Ascending aorta (tissue), 2 donors: ENCODE results near the gene NELFB. TPM values are rescaled to one million over a fixed set of nuclear protein-coding genes. Genes with fewer than 3 reads are reported as not detected.
A peak's percentile ranks its signal among the peaks of the same experiment; 100 is the strongest.

Experiments
- DNase-seq, 2 donors: peaks; one replicate each; pipeline ENCODE4 v3.0.0-alpha.2; 2019; ENCODE audit warnings: low spot score in 2 of 2
- H3K27ac ChIP-seq, 2 donors: fragments of 200-600 bp; sonication (generic); one replicate each; pipeline ENCODE4 v1.5.1; 2016 to 2017; ENCODE audit warnings: mild to moderate bottlenecking in 1 of 2
- H3K27me3 ChIP-seq: fragments of 200-600 bp; sonication (generic); one replicate; pipeline ENCODE4 v1.5.1; 2017
- H3K36me3 ChIP-seq, 2 donors: fragments of 200-600 bp; sonication (generic); one replicate each; pipeline ENCODE4 v1.5.1; 2016
- H3K4me1 ChIP-seq, 2 donors: fragments of 200-600 bp; sonication (generic); one replicate each; pipeline ENCODE4 v1.5.1; 2016 to 2017; ENCODE audit warnings: mild to moderate bottlenecking in 1 of 2
- H3K4me3 ChIP-seq, 2 donors: fragments of 200-600 bp; sonication (generic); one replicate each; pipeline ENCODE4 v1.5.1; 2016 to 2017; ENCODE audit warnings: mild to moderate bottlenecking in 1 of 2
- H3K9me3 ChIP-seq, 2 donors: fragments of 200-600 bp; sonication (generic); one replicate each; pipeline ENCODE4 v1.5.1; 2016
- intact Hi-C: fragments of 100-400 bp; cut with DNase I; formaldehyde crosslinking; loops from one replicate; pipeline ENCODE4 v1.15.1; 2023
- total RNA-seq: library from RNA; depleted of rRNA; stranded (reverse); fragments of >200 nt; gene quantifications from one replicate; pipeline ENCODE4 v1.1.0, GENCODE V29; 2016
- TF ChIP-seq, protein P1 (sequence below), 3 experiments: fragments of 200-600 bp in 2 of 3; fragments of 450-650 bp in 1 of 3; sonication (generic) in 2 of 3; IDR thresholded peaks; one replicate each; pipeline ENCODE4 v1.5.1; 2016 to 2019; ENCODE audit warnings: antibody characterized with exemption in 3 of 3, mild to moderate bottlenecking in 1 of 3, moderate library complexity in 1 of 3

NELFB gene
- total RNA-seq, 1 donor from 2014 or later = 71.7 TPM

DNA sequence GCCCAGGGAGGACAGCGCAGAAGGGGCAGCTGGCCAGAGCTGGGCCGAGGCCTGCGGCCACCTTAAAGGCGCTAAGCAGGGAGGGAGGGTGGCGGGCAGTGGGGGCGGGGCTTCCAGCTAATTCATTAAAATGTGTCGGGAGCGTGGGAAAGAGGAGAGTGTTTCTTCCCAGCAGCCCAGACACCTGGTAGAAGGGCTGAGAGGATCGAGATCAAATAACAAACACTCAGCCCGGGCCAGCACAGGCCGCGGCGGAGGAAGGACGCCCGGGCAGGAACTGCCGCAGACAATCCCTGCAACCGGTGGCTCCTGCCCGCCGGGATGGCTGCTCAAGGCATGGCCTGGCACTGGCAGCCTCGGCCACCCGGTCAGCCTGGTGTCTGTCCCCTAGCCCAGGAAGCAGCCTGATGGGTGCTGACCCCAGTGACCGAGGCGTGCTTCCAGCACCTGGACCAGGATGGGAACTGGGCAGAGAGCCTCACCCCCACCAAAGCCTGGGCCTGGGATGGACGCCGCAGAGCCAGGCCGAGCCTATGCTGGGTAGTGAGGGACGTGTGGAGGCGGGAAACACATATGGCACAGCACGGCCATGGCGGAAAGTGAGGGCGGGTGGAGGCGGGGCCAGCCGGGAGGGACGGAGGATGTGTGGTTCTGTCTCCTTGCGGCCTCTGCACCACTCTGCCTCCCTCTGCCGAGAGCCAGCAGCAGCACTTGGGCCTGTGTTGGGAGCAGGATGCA lies 50.1 kb downstream of the NELFB start:
- Histone ChIP-seq H3K27ac (peak overlapping the region; percentile 19 to 50), H3K27me3 (no peaks in the 10 kb centered on the region), H3K4me1 (peaks cover 26 to 29% of the 10 kb centered on the region in 2 donors), H3K4me3 (peak overlapping the region; percentile 2 to 48), H3K9me3 (no peaks in the 10 kb centered on the region), H3K36me3 (no peaks in the 10 kb centered on the region)
- intact Hi-C loops = no loop called here
- TF ChIP-seq, protein P1, sequence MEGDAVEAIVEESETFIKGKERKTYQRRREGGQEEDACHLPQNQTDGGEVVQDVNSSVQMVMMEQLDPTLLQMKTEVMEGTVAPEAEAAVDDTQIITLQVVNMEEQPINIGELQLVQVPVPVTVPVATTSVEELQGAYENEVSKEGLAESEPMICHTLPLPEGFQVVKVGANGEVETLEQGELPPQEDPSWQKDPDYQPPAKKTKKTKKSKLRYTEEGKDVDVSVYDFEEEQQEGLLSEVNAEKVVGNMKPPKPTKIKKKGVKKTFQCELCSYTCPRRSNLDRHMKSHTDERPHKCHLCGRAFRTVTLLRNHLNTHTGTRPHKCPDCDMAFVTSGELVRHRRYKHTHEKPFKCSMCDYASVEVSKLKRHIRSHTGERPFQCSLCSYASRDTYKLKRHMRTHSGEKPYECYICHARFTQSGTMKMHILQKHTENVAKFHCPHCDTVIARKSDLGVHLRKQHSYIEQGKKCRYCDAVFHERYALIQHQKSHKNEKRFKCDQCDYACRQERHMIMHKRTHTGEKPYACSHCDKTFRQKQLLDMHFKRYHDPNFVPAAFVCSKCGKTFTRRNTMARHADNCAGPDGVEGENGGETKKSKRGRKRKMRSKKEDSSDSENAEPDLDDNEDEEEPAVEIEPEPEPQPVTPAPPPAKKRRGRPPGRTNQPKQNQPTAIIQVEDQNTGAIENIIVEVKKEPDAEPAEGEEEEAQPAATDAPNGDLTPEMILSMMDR (IDR thresholded peaks at IDR 0.05) = peak in 2 of 3 experiments; percentile 15 to 25
- DNase-seq = peak in 1 of 2 donors; percentile 66

DNA sequence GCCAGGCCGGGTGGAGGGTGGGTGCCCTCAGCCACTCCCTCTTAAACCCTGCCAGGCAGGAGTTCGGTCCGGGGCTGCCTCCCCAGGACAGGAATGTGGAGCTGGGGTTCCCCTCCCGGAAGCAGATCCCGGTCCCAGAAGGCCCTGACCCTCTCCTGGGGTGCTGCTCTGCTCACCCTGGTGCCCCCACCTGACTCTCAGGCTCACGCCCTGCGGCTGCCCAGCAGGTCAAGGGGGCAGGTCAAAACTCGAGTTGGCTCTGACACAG lies 50.6 kb downstream of the NELFB start:
- Histone ChIP-seq H3K4me1 (peaks cover 23 to 24% of the 10 kb centered on the region in 2 donors), H3K9me3 (no peaks in the 10 kb centered on the region), H3K4me3 (peak overlapping the region in 1 of 2 donors; percentile 48), H3K27ac (peak overlapping the region; percentile 30 to 50), H3K36me3 (no peaks in the 10 kb centered on the region), H3K27me3 (no peaks in the 10 kb centered on the region)
- DNase-seq = no peak
- TF ChIP-seq, protein P1 (IDR thresholded peaks at IDR 0.05) = no peak
- intact Hi-C loops = no loop called here

DNA sequence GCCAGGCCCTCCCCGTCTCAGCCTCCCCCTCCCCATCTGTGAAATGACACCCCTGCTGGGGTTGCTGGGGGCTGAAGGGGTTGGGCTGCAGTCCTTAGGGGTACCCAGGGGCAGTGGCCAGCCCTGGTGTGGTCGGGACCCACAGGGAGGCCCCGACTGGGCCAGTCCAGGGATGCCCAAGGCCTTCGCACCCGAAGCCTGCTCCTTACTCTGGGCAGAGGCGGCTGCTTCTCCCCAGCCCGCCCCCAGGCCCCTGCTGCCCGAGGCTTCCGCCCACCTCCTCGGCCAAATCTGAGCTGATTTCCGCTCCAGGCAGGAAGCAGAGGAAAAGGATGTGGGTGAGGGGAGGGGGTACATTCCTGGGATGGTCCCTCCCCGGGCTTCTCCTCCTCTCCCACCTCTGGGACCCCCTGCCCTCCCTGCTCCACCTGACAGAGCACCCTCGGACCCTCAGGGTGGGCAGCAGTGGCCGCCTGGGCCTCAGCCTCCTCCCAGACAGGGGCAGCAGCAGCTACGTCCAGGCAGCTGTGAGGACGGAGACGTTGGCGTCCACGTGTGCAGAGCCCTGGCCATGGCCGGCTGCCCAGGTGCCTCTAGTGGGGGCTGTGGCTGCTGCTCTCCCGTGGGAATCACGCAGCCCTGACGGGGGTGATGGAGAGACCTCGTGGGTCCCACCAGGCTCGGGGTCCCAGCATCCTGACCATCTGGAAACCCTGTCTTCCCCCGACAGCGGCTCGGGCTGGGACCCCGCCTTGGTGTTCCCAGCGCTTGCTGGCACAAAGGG lies 51.1 kb downstream of the NELFB start:
- peak overlapping the region in 1 of 2 donors; percentile 48 for H3K4me3 ChIP-seq

DNA sequence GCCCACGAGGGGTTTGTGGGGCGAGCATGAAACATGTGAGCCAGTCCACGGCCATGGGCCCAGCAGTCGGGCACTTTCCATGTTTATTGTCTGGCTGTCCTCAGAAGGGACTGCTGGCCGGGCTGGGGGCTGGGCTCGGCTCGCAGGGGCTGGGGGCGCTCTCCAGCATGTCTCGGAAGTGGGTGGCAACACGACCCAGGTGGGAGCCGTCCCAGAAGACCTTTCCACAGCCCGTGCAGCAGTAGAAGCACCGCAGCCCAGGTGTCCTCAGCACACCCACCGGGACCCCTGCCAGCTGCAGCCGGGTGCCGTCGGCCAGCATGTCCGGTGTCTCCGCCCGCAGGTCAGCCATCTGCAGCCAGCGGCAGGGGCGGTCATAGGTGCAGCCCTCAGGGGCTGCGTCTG lies 51.7 kb downstream of the NELFB start:
- H3K27me3 ChIP-seq = no peaks in the 10 kb centered on the region
- intact Hi-C loops = no loop called here
- H3K4me3 ChIP-seq = no peak overlapping the region
- H3K36me3 ChIP-seq = no peaks in the 10 kb centered on the region
- H3K9me3 ChIP-seq = no peaks in the 10 kb centered on the region
- peaks cover 15 to 19% of the 10 kb centered on the region in 2 donors for H3K4me1 ChIP-seq
- DNase-seq = peak in 1 of 2 donors; percentile 62
- TF ChIP-seq, protein P1 (IDR thresholded peaks at IDR 0.05) = no peak
- no peak overlapping the region for H3K27ac ChIP-seq

More for the DNA sequence above, 51.1 kb downstream of the NELFB start:
- H3K36me3 ChIP-seq = no peaks in the 10 kb centered on the region
- DNase-seq = peak in 1 of 2 donors; percentile 62
- intact Hi-C loops = no loop called here
- H3K27me3 ChIP-seq = no peaks in the 10 kb centered on the region
- H3K9me3 ChIP-seq = no peaks in the 10 kb centered on the region
- peaks cover 19 to 23% of the 10 kb centered on the region in 2 donors for H3K4me1 ChIP-seq
- TF ChIP-seq, protein P1 (IDR thresholded peaks at IDR 0.05) = no peak
- peak overlapping the region; percentile 30 to 50 for H3K27ac ChIP-seq

DNA sequence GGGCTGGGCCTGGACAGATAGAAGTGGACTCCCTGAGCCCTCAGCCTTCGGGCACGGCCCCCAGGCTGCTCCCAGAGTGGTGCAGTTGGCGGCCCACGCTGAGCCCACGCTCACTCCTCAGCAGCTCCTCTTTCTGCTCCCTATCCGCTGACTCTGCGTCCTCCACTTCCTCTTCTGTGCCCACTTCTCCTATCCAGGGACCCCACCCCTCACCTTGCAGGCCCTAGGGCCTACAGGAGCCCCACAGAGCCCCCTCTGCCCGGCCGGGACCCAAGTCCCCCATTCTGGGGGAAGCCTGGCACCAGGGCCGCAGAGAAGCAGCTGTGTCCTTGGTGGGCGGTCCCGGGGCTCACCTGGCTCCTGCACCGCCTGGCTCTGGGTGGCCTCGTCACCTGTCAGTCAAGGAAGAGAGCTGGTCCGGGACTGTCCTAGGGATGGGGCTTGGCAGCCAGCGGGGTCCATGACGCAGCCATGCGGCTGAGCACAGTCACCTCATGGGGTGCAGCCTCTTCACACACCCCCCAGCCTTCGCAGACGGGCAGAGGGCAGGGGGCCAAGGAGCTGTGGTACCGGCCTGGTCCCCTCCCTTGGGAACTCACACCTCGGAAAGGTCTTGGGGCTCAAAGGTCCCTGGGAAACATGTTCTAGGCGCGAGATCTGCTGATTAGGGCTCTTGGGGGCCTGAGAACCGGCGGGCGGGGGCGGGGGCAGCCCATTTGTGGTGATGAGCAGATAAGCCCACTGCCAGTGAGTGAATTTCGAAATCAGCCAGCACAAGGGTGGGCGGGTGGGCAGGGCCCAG lies 52.3 kb downstream of the NELFB start:
- peak in 1 of 2 donors; percentile 63 for DNase-seq
- no peaks in the 10 kb centered on the region for H3K36me3 ChIP-seq
- peaks cover 15 to 19% of the 10 kb centered on the region in 2 donors for H3K4me1 ChIP-seq
- no peaks in the 10 kb centered on the region for H3K27me3 ChIP-seq
- H3K9me3 ChIP-seq = no peaks in the 10 kb centered on the region
- intact Hi-C loops = no loop called here
- H3K27ac ChIP-seq = no peak overlapping the region
- TF ChIP-seq, protein P1 (IDR thresholded peaks at IDR 0.05) = no peak
- no peak overlapping the region for H3K4me3 ChIP-seq
